Measurements from ENCODE around the gene C1QTNF6.

- TF ChIP-seq CTCF (conservative IDR thresholded peaks at IDR 0.05; ENCODE audit: low read depth, low read length) (no peak), EZH2 (IDR thresholded peaks at IDR 0.05; ENCODE audit: borderline replicate concordance, low read depth, low read length, poor library complexity, severe bottlenecking) (no peak)
These were observed 23.8 kb upstream of the C1QTNF6 start for GRCh38 chr22:37211866-37212173.

Measured in A673 (cell line).